GM12873 (cell line): ENCODE data around the gene APCDD1L.

ENCODE experiments used
- CTCF ChIP-seq: IDR thresholded peaks from 2 replicates; pipeline ENCODE4 v1.5.1; 2012; ENCODE audit warnings: low read depth, mild to moderate bottlenecking, moderate library complexity, low read length, control low read depth; ENCODE audit not compliant: insufficient read depth; ENCODE audit errors: missing control alignments

APCDD1L gene

GRCh38 chr20:58549231-58550209 lies 34.3 kb upstream of the APCDD1L start:
- no peak for TF ChIP-seq CTCF

- no peak for TF ChIP-seq CTCF
Observed at GRCh38 chr20:58547623-58548475, 32.6 kb upstream of the APCDD1L start.

GRCh38 chr20:58546756-58547622 lies 31.8 kb upstream of the APCDD1L start:
- TF ChIP-seq CTCF = no peak

GRCh38 chr20:58546416-58546711 lies 31.2 kb upstream of the APCDD1L start:
- TF ChIP-seq CTCF = no peak

- TF ChIP-seq CTCF = no peak
Observed at GRCh38 chr20:58545565-58546415, 30.6 kb upstream of the APCDD1L start.

- TF ChIP-seq CTCF = no peak
Observed at GRCh38 chr20:58544891-58545290, 29.7 kb upstream of the APCDD1L start.
